NCI-H1694 treated with DMSO at 0.1 percent for 48 hours (cell line): Measurements from ENCODE around the gene ACTR5.

Experiments used
- DNase-seq: peaks from one replicate; lab custom pipeline; 2025; lab: John Stamatoyannopoulos, UW

Gene ACTR5

DNA sequence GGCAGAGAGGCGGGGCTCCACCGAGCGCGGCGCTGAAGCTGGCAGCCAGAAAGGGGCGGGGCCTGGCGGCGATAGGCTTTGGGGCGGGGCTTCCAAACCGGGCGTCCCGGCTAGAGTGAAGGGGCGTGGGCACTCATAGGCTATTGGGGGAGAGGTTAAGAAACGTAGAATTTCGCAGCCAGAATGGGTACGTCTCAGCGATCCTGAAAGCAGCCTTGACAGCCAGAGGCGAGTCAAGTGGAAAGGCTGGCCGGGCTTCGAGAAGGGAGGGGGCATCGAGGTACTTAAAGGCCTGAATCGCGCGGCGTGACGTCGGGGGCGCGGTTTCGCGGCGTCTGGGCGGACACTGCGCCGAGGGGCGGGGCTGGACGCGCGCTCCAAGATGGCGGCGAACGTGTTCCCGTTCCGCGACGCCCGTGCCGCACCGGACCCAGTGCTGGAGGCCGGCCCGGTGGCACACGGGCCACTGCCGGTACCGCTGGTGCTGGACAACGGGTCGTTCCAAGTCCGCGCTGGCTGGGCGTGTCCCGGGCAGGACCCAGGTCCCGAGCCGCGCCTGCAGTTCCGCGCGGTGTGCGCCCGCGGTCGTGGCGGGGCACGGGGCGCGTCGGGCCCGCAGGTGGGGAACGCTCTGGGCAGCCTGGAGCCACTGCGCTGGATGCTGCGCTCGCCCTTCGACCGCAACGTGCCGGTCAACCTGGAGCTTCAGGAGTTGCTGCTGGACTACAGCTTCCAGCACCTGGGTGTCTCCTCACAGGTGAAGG, at the start of gene ACTR5:
Gene ACTR5 (plus strand): TSS at position 364 of the 764 bp plus-strand sequence. CDS start 19 bp downstream, at position 383.
- peak; percentile 80 for DNase-seq

DNA sequence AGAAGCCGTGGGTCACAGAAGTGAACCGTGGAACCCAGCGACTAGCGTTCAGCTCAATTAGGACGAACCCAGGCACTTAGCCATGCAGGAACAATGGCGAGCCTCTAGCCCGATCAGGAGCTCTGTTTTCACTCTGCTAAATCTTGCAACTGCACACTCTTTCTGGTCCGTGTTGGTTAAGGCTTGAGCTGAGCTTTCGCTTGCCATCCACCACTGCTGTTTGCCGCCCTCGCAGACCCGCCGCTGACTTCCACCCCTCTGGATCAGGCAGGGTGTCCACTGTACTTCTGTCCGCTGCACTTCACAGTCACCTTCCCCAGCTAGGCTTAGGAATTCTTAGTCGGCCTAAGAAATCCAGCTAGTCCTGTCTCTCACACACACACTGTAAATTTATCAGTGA, 49.7 kb upstream of the ACTR5 start:
- DNase-seq: no peak

DNA sequence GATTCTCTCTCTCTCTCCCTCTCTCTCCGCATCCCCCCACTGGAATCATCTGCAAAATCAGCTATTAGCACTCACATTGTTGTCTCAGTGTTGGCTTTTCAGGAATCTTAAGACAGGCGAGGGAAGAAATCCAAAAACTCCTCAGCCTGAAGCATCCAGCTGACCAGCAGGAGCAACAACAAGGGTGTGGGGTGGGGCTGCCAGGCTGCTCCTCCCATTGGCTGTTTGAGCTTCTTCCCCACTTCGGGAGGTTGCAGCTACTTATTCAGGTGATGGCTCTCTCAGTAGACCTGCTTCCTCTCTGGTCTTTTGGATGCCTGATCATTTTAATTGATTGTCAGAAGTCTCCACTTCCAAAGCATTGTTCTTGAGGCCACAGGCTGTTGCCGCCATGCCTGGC, 48.1 kb upstream of the ACTR5 start:
- no peak for DNase-seq

DNA sequence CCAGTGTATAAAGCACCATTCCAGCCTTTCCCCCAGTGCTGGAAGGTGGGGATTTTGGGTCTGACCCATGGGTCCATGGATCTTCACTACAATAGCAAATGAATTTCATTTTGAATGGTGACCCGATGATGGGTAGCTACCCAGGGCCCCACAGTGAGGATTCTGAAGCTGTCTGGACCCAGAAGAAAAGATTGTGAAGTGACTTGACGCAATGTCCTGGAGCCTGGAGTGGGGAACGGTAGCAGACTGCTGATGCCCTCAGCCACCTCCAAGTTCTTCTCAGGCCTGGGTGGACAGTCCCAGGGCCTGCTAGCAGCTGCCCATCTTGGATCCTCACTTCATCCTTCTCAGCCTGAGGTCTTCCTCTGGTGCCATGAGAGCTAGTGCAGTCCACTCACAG, 47.3 kb upstream of the ACTR5 start:
- no peak for DNase-seq

DNA sequence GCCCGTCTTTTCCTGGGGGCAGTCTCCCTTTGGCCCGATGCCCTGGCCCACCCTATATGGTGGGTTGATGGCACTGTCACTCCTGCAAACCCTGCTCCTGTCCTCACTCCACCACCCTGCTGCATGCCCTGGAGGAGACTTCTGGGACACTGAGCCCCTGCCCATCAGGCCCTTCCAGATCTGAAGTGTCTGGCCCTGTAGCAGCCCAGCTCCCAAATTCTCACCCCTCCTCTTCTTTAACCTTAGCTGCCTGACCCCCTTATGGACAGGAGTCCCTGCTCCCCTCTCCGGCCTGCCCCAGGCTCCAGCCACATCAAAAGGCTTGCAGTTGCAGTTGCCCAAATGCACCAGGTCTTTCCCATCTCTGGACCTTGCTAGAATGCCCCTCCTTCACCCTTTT, 44.7 kb upstream of the ACTR5 start:
- no peak for DNase-seq

DNA sequence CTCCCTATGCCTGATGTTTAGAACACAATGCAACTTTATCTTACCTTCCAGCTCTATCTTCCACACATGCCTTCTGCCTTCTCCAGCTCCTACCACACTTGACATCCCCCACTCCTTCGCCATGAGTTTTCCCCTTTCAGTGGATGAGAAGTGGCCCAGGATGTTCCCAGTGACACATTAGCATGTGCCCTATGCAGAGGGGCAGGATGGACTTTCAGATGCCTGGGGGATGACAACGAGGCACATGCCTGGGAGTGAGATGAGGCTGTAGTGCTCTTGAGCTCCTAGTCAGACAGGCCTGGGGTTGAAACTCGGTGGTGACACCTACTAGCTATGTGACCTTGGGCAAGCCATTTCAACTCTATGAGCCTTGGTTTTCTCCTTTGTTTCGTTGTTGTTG, 44.1 kb upstream of the ACTR5 start:
- no peak for DNase-seq

DNA sequence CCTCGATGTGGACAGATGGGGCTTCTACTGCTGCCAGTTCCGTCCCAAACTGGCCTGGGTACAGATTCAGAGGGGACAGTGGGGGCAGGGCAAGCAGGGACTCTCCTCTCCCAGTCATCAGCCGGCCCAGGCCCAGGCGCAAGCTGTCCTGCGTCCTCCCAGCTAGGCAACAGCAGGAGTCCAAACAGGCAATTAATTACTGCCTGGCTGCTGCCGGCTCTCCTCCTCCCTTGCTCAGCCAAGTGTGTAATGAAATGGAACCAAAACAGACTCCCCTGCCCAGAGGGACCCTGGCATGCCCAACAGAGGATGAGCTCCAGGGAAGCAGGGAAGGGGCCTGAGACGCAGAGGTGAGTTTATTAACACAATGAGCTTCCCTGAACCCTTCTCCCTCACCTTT, 41.8 kb upstream of the ACTR5 start:
- peak; percentile 25 for DNase-seq

DNA sequence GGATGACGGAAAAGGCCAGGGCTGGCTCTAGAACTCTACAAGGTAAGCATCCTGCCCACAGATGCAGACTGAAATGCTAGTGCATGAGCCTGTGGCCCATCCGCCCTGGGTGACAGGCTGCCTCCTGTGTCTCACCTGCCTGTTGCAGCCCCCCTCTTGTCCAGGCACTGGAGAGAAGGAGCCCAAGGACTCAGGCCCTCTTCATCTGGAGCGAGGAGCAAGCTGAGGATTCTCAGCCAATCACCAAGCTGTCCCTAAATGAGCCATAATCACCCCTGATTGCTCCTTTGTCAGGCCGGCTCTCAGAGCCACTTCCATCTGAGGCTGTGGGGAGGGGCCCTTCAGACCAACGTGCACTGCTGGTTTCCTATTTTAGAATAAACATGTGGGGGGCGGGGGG, 34.0 kb upstream of the ACTR5 start:
- no peak for DNase-seq

DNA sequence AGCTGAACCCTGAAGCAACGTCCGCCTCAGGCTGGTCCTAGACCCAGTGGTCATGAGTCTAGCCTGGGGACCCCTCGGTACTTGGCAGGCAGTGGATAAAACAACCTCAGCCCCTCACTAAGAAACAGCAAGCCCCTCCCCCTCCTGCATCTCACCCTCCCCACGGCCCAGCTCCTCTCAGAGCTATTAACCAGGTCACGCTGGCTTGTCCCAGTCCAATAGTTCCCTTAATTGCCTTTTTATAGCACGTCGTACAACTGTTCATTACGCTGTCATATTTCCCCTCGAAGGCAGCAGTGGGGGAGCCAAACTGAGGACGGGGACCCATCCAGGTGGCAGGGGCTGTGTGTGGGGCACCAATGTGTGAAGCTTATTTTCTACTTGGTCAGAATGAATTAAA, 32.6 kb upstream of the ACTR5 start:
- no peak for DNase-seq

DNA sequence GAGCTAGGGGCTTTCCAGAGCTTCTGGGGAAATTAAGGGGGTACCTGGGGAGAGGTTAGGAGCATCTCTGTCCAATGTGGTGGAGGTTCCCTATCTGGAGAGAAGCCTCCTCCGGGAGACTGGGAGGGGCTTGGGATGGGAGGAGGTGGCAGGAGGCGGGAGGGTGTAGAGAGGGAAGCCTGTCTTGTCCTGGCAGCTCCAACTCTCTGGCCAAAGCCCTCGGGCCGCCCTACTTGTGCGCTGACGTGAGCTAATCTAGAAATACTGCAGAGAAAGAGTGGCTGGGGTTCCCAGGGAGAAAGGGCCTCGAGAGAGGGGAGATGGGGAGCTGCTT, 25.6 kb upstream of the ACTR5 start:
- no peak for DNase-seq

DNA sequence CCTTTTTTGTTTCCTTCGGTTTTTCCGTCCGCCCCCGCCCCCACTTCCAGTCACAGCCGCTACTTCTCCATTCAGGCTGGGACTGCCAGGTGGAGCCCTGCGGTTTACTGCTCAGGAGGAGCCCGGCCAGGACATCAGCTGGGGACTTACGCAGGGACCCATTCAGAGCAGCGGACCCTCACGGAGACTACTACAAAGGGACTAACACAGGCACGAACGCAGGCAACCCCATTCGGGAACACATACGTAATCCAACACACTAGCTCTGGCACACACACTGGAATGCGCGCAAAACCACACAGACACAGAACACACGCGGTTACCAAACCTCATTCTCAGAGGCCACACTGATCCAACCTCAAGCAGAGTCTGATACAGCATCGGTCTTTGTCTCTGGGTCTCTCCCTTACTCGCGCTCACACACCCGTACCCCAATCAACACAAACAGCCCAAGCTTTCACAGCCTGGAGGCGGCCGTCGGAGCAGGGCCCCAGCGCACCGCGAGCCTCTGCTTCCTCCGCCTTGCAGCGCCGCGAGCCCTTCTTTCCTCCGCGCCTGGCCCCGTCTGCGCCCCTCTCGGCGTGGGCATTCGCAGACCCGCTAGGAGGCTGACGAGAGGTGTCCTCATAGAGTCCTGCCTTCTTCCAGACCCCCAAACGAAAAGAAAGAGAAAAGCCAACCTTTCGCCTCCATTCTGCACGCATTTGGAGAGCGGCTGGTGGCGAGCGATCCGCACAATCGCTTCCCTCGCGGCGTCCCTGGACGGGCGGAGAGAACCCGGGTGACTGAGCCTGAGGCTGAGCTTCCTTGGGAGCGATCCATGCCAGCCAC, 25.0 kb upstream of the ACTR5 start:
- DNase-seq: no peak

DNA sequence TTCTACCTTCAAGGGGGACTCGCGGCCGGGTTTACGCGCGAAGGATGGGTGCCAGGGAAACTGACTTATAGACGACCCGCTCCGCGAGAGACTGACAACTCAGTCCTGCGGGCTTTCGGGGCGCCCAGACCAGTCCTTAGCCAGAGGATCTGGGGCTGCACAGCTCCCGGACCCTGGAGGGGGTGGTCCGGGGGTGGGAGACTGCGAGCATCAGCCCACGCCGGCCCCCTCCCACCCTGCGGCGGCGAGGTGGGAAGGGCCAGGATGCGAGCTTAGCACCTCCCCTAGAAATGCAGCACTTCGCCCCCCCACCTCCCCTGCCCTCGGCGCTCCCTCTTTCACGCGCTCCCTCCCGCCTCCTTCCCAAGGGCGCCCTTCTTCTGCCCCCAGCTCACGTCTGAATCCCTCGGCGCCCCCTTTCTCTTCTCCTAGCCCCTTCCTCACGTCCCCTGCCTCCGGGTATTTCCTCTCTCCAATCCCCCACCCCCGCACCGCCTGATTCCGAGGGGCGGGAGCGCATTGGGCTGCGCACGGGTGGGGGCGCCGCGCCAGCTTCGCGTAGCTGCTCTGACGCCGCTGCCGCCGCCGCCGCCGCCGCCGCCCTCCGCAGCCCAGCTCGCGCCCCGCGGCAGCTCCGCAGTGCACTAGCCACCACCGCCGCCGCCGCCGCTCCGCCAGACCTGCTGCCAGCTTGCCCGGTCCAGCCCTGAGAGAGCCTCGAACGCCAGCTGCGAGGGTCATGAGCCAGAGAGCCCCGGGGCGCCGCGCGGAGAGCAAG, 24.2 kb upstream of the ACTR5 start, which contains the start of gene SLC32A1:
Gene SLC32A1 (plus strand): TSS at position 639 of the 778 bp plus-strand sequence. CDS start 239 bp downstream, outside the sequence.
- DNase-seq: no peak

DNA sequence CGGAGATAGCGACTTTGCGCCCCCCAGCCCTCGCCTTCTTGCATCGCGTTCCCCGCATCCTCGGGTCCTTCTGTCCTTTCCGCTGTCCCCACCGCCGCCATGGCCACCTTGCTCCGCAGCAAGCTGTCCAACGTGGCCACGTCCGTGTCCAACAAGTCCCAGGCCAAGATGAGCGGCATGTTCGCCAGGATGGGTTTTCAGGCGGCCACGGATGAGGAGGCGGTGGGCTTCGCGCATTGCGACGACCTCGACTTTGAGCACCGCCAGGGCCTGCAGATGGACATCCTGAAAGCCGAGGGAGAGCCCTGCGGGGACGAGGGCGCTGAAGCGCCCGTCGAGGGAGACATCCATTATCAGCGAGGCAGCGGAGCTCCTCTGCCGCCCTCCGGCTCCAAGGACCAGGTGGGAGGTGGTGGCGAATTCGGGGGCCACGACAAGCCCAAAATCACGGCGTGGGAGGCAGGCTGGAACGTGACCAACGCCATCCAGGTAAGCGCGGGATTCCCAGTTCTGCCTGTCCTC, 23.6 kb upstream of the ACTR5 start:
- no peak for DNase-seq

DNA sequence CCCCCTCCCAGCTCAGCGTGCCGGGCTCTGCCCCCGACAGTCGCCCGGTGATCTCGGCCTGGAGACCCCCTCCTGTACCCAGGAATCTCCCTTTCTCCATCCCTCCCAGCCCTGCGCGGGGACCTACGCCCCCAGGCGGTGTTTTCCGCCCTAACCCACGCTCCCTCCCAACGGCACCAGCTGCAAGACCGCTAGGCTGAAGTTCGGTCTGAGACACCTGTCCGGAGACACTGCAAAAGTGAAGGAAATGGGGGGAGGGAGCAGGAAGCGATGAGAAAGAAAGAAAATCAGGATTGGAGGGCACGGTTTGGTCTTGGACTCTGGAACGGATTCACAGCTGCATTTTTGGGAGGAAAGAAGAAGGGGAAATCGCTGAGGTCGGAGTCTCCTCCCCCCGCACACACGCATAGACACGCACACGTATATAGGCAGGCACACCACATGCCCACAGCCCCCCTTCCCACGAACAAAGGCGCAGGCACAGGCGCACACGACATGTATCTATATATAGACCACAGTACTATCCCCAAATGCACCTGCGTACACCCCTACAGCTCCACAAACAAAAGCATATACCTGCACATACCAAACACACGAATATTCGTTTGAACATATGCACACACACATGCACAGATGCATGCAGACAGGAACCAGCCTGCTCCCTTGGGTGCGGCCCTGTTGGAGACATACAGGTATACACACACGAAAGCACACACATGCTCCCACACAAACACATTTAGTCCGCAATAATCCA, 22.9 kb upstream of the ACTR5 start:
- no peak for DNase-seq

DNA sequence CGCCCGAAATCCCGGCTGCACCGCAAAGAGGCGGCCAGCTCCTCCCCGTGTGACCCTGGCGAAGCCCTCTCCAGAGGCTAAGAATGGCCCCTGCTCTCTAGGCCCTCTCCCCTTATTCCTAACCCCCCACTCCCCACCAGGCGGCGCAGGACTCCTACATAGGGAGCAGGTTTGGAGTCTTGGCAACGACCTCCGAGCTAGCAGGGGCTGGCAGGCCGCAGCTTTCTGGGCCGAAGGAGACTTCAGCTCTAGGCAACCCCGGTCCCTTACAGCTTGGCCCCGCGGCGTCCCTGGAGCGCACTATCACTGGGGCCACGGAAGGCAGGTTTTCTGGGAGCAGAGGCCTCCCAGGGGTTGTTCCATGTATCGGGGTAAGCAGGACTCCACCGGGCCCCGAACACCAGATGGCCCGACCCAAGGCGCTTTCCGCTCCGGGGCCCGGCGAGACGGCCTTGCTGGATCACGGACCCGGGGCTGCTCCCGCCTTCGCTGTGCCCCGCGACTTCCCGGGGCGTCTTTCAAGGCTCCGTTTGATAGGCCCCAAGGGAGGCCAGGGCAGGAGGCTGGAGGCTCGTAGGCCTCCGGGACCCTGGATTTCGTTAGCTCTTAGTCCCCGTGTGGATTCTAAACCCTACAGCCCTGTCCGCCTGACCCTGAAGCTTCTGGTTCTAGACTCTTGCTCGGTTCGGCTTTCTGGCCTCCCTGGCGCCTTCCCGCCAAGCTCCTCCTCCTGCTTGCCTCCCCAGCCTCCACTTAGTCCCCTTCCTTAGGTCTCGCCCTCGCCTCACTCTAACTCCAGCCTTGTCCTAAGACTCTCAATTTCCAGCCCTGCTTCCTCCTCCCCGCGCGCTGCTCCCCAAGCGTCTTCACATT, 22.1 kb upstream of the ACTR5 start:
- peak; percentile 9 for DNase-seq

DNA sequence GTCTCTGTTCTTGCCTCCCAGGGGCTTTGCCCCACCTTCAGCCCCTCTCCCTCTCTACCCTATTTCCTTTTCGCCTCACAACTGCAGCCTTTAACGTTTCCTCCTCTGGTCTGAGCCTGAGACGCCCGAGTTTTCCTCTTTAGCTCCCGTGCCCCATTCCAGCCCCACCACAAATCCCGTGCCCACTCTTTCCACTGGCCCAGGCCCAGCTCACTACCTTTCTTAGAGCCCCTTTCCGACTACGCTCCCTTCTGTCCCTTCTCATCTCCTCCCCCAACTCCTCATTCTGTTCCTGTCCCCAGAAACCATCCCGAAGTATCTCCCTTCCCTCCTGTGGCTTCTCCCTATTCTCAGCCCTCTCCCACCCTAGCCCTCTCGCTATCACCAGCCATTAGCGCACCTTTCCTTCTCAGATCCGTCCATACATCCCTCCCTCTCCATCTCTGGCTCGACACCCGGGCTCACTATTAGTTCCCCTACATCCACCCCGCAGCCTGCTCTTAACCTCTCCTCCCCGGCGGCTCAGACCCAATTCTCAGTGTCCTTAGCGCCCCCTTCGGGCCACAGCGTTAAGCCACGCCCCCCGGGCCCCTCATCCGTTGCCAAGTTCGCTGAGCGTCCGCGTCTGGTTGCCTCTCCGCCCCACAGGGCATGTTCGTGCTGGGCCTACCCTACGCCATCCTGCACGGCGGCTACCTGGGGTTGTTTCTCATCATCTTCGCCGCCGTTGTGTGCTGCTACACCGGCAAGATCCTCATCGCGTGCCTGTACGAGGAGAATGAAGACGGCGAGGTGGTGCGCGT, 21.3 kb upstream of the ACTR5 start:
- DNase-seq: no peak

DNA sequence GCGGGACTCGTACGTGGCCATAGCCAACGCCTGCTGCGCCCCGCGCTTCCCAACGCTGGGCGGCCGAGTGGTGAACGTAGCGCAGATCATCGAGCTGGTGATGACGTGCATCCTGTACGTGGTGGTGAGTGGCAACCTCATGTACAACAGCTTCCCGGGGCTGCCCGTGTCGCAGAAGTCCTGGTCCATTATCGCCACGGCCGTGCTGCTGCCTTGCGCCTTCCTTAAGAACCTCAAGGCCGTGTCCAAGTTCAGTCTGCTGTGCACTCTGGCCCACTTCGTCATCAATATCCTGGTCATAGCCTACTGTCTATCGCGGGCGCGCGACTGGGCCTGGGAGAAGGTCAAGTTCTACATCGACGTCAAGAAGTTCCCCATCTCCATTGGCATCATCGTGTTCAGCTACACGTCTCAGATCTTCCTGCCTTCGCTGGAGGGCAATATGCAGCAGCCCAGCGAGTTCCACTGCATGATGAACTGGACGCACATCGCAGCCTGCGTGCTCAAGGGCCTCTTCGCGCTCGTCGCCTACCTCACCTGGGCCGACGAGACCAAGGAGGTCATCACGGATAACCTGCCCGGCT, 20.6 kb upstream of the ACTR5 start:
- DNase-seq: no peak

DNA sequence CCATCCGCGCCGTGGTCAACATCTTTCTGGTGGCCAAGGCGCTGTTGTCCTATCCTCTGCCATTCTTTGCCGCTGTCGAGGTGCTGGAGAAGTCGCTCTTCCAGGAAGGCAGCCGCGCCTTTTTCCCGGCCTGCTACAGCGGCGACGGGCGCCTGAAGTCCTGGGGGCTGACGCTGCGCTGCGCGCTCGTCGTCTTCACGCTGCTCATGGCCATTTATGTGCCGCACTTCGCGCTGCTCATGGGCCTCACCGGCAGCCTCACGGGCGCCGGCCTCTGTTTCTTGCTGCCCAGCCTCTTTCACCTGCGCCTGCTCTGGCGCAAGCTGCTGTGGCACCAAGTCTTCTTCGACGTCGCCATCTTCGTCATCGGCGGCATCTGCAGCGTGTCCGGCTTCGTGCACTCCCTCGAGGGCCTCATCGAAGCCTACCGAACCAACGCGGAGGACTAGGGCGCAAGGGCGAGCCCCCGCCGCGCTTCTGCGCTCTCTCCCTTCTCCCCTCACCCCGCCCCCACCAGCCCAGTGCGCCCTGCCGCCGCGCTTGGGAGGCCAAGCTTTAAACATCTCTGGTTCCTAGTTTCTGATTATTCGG, 20.0 kb upstream of the ACTR5 start:
- no peak for DNase-seq
